Left ventricle myocardium inferior (tissue), 1 donor: ENCODE results near the gene KRTAP19-2. TPM values are rescaled to one million over a fixed set of nuclear protein-coding genes. Genes with fewer than 3 reads are reported as not detected.

Experiments
- DNase-seq: peaks from one replicate; pipeline ENCODE4 v3.0.0-alpha.2; 2020
- H3K27ac ChIP-seq: fragments of 200-600 bp; replicated peaks from 2 replicates; pipeline ENCODE4 v1.8.0; 2021
- H3K27me3 ChIP-seq: fragments of 200-600 bp; 2 replicates; pipeline ENCODE4 v1.8.0; 2021; ENCODE audit warnings: low read depth
- H3K36me3 ChIP-seq: fragments of 200-600 bp; 2 replicates; pipeline ENCODE4 v1.8.0; 2021
- H3K4me1 ChIP-seq: fragments of 200-600 bp; 2 replicates; pipeline ENCODE4 v1.8.0; 2021
- H3K4me3 ChIP-seq: fragments of 200-600 bp; 2 replicates; pipeline ENCODE4 v1.8.0; 2021; ENCODE audit warnings: mild to moderate bottlenecking, moderate library complexity
- H3K9me3 ChIP-seq: fragments of 200-600 bp; replicated peaks from 2 replicates; pipeline ENCODE4 v1.8.0; 2021
- intact Hi-C: fragments of 100-400 bp; cut with micrococcal nuclease; formaldehyde crosslinking; loops from one replicate; pipeline ENCODE4 v1.11.0; 2022
- total RNA-seq: library from RNA; stranded (reverse); fragmentation: NEBNext Ultra II Directional; extraction: Animal tissue kit (Norgen Biotek cat#: 25700); gene quantifications from one replicate; pipeline ENCODE4 v1.2.1, GENCODE V29; 2021
- TF ChIP-seq, protein P1 (sequence below): fragments of 200-600 bp; IDR thresholded peaks from 2 replicates; pipeline ENCODE4 v1.8.0; 2021; ENCODE audit warnings: antibody characterized with exemption, mild to moderate bottlenecking, borderline replicate concordance
- donor health status: DM: no; HTN: yes; CAD: no; lungs with severe emphysema.

The KRTAP19-2 gene
- total RNA-seq, 1 donor from 2014 or later: not detected

DNA sequence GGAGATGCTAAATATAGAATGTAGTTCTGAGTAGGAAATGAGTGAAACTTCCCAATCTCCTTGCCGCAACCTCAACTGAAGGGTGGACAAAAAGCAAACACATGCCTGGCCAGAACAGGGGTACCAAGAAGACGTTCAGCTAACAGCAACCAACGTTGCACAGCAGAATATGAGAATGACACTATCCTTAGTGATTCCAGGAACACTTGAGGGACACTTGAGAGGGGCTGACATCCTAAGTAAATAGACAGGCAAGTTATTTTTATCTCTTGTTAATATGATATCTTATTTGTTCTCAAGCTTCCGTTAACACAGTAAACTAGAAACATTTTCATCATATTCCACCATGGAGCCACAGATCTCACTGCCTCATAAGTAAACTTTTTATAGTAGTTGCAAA is 8.0 kb downstream of the KRTAP19-2 start:
- Histone ChIP-seq H3K4me1 (peaks cover 9% of the 10 kb centered on the region), H3K27me3 (no peaks in the 10 kb centered on the region), H3K9me3 (no peaks in the 10 kb centered on the region), H3K27ac (peak overlapping the region; percentile 30), H3K36me3 (no peaks in the 10 kb centered on the region), H3K4me3 (no peak overlapping the region)
- TF ChIP-seq, protein P1, sequence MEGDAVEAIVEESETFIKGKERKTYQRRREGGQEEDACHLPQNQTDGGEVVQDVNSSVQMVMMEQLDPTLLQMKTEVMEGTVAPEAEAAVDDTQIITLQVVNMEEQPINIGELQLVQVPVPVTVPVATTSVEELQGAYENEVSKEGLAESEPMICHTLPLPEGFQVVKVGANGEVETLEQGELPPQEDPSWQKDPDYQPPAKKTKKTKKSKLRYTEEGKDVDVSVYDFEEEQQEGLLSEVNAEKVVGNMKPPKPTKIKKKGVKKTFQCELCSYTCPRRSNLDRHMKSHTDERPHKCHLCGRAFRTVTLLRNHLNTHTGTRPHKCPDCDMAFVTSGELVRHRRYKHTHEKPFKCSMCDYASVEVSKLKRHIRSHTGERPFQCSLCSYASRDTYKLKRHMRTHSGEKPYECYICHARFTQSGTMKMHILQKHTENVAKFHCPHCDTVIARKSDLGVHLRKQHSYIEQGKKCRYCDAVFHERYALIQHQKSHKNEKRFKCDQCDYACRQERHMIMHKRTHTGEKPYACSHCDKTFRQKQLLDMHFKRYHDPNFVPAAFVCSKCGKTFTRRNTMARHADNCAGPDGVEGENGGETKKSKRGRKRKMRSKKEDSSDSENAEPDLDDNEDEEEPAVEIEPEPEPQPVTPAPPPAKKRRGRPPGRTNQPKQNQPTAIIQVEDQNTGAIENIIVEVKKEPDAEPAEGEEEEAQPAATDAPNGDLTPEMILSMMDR: no peak
- intact Hi-C loops: no loop called here
- DNase-seq: no peak

DNA sequence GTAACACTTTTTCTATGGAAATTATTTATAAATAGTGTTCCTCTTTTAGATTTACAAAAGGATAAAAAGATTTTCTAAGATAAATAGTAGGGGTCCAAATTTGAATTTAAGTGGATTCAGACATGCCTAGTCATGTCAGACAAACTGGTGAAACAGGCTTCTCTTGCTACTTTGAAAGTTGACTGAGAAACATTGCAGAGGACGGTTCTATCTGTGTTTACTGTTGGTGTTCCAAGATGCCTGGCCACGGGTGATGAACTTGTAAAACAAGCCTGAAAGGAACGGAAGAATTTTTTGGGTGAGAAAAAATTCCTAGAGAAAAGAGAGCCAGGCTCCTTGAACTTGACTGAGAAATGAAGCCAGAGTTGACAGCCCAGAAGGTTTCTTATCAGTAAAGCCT is 9.2 kb downstream of the KRTAP19-2 start:
- TF ChIP-seq, protein P1: no peak

DNA sequence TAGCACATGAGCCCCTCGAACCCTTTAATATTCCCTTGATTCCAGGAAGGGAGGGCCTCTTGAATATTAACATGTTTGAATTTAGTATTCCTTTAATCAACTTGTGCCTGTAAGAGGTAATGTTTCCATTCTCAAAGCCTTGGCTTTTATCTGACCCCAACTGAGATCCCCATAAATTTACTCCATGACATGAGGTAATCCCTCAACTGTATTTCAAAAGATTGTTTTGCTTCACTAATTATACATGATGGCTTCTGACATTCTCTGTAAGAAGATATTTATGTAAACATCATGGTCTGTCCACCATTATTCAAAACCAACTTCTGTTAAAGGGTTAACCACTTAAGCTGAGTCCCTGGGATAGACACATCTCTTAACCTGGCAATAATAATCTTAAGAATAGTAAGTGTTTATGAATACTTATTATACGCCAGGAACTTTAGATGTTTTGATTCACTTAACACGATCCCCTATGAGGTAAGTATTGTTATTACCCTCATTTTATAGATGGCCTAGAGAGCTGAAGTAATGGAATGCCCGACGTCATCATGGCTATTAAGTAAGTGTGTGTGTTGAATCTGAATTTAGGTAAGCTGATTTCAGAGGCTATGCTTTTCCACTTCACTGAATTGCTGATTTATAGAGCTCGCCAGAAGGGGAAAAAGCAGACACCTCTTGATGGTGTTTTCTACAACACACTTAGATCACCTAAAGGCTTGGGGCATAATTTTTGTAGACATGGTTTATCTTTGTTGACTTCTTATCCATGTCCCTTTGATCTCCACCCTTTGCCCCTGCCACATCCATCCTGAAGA is 18.1 kb downstream of the KRTAP19-2 start:
- Histone ChIP-seq H3K4me3 (no peak overlapping the region), H3K27ac (no peak overlapping the region), H3K9me3 (no peaks in the 10 kb centered on the region), H3K4me1 (no peaks in the 10 kb centered on the region), H3K36me3 (no peaks in the 10 kb centered on the region), H3K27me3 (no peaks in the 10 kb centered on the region)
- TF ChIP-seq, protein P1: no peak
- intact Hi-C loops: no loop called here
- no peak for DNase-seq

More for the DNA sequence above, 9.2 kb downstream of the KRTAP19-2 start:
- Histone ChIP-seq H3K36me3 (no peaks in the 10 kb centered on the region), H3K9me3 (no peaks in the 10 kb centered on the region), H3K4me1 (peaks cover 9% of the 10 kb centered on the region), H3K4me3 (no peak overlapping the region), H3K27me3 (no peaks in the 10 kb centered on the region), H3K27ac (no peak overlapping the region)
- intact Hi-C loops: no loop called here
- no peak for DNase-seq

DNA sequence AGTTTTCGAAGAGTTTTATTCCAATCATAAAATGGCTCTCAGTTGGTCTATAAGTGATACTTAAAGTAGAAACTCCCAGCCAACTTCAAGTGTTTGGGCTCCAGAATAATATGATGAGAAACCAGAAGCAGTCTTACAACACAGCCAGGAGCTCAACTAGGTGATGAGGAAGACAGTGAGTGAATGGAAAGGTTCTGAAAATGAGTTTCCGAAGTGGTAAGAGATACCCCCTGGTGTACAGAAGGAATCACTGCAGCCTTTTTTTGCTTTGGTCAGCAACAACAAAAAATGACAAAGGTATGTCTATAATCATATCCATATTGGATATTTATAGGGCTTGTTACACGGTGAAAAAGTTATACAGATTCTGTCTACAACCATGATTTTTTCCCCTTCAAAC is 23.5 kb downstream of the KRTAP19-2 start:
- H3K36me3 ChIP-seq: no peaks in the 10 kb centered on the region
- H3K9me3 ChIP-seq: no peaks in the 10 kb centered on the region
- DNase-seq: no peak
- no peak overlapping the region for H3K27ac ChIP-seq
- no peak overlapping the region for H3K4me3 ChIP-seq
- no peaks in the 10 kb centered on the region for H3K4me1 ChIP-seq
- H3K27me3 ChIP-seq: no peaks in the 10 kb centered on the region
- TF ChIP-seq, protein P1: peak; percentile 9
- intact Hi-C loops: no loop called here

DNA sequence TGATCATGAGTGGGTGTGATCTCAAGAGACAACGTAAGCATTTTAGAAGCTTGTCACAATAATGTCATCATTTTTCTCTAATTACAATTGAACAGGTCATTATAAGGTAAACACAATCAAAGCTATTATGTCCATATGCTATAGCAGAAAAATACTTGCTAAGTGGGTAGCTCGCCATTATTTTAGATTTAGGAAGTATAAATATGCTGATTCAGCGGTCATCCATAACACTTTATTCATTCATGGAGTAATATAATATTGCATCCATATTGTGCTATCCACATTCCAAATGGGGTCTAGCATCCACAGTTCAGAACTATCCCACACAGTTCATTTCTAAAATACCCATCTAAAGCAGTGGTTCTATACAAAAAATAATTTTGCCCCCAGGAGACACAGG is 38.7 kb downstream of the KRTAP19-2 start:
- intact Hi-C loops: no loop called here
- Histone ChIP-seq H3K27me3 (no peaks in the 10 kb centered on the region), H3K36me3 (no peaks in the 10 kb centered on the region), H3K27ac (no peak overlapping the region), H3K4me1 (no peaks in the 10 kb centered on the region), H3K4me3 (no peak overlapping the region), H3K9me3 (no peaks in the 10 kb centered on the region)
- TF ChIP-seq, protein P1: no peak
- DNase-seq: no peak
